Uterus (tissue), 4 donors: ENCODE data around the gene KMT2E. TPM values are rescaled to one million over a fixed set of nuclear protein-coding genes. Genes with fewer than 3 reads are reported as not detected.
A peak's percentile ranks its signal among the peaks of the same experiment; 100 is the strongest.

Experiments
- DNase-seq, 2 donors: peaks; one replicate each; pipeline ENCODE4 v3.0.0-alpha.2; 2019 to 2020
- H3K27ac ChIP-seq, 2 donors: fragments of 200-600 bp; sonication (generic); 1 replicate in 1 of 2; 2 replicates in 1 of 2; pipeline ENCODE4 v1.5.1; 2016 to 2018
- H3K27me3 ChIP-seq, 2 donors: fragments of 200-600 bp; sonication (generic); one replicate each; pipeline ENCODE4 v1.5.1; 2018 to 2019; ENCODE audit warnings: control low read depth in 1 of 2
- H3K36me3 ChIP-seq, 2 donors: fragments of 200-600 bp; sonication (generic); one replicate each; pipeline ENCODE4 v1.5.1; 2019; ENCODE audit warnings: control low read depth in 1 of 2
- H3K4me1 ChIP-seq, 2 donors: fragments of 200-600 bp; sonication (generic); one replicate each; pipeline ENCODE4 v1.5.1; 2018 to 2019; ENCODE audit warnings: control low read depth in 1 of 2
- H3K4me3 ChIP-seq, 2 donors: fragments of 200-600 bp; sonication (generic); 1 replicate in 1 of 2; 2 replicates in 1 of 2; pipeline ENCODE4 v1.5.1; 2018 to 2019; ENCODE audit warnings: mild to moderate bottlenecking in 1 of 2
- H3K9me3 ChIP-seq, 2 donors: fragments of 200-600 bp; sonication (generic); one replicate each; pipeline ENCODE4 v1.5.1; 2019; ENCODE audit warnings: control low read depth in 1 of 2
- CTCF ChIP-seq, 4 experiments: fragments of 200-600 bp in 2 of 4; fragments of 450-650 bp in 2 of 4; sonication (generic) in 2 of 4; IDR thresholded peaks; one replicate each; pipeline ENCODE4 v1.5.1; 2016 to 2019; ENCODE audit warnings: antibody characterized with exemption in 4 of 4, mild to moderate bottlenecking in 2 of 4, moderate library complexity in 1 of 4
- POLR2A ChIP-seq, 2 donors: fragments of 450-650 bp; IDR thresholded peaks; one replicate each; pipeline ENCODE4 v1.6.1; 2016; ENCODE audit warnings: antibody characterized with exemption in 2 of 2, mild to moderate bottlenecking in 1 of 2, moderate library complexity in 1 of 2
- intact Hi-C: fragments of 100-400 bp; cut with DNase I; formaldehyde crosslinking; loops from one replicate; pipeline ENCODE4 v1.15.1; 2023; ENCODE audit warnings: low total_unique reads
- total RNA-seq, 4 donors: library from RNA; depleted of rRNA in 3 of 4; stranded (reverse); fragments of >200 nt in 3 of 4; gene quantifications; one replicate each; pipeline versions ENCODE4 v1.1.0 to v1.2.4, GENCODE V29; 2014 to 2023
- donor health status: DM: yes; HTN: yes; CAD: no.

KMT2E gene
- total RNA-seq, 4 donors from 2014 or later: 61.5 to 208 (median 148) TPM

GRCh38 chr7:105133986-105134655 lies 120.1 kb downstream of the KMT2E start:
- Histone ChIP-seq H3K36me3 (no peaks in the 10 kb centered on the region), H3K4me1 (no peaks in the 10 kb centered on the region), H3K4me3 (no peak overlapping the region), H3K9me3 (no peaks in the 10 kb centered on the region), H3K27ac (no peak overlapping the region), H3K27me3 (no peaks in the 10 kb centered on the region)
- TF ChIP-seq POLR2A (IDR thresholded peaks at IDR 0.05) (no peak), CTCF (IDR thresholded peaks at IDR 0.05) (no peak)
- intact Hi-C loops: no loop called here
- no peak for DNase-seq

GRCh38 chr7:105136221-105136620 lies 122.2 kb downstream of the KMT2E start:
- no peak for TF ChIP-seq POLR2A (IDR thresholded peaks at IDR 0.05)
- no peak for TF ChIP-seq CTCF (IDR thresholded peaks at IDR 0.05)
- Histone ChIP-seq H3K9me3 (no peaks in the 10 kb centered on the region), H3K36me3 (no peaks in the 10 kb centered on the region), H3K4me3 (no peak overlapping the region), H3K4me1 (no peaks in the 10 kb centered on the region), H3K27me3 (no peaks in the 10 kb centered on the region), H3K27ac (no peak overlapping the region)
- no peak for DNase-seq
- intact Hi-C loops: no loop called here

- H3K36me3 ChIP-seq: no peaks in the 10 kb centered on the region
- intact Hi-C loops: no loop called here
Measured at GRCh38 chr7:105137898-105138297, 123.9 kb downstream of the KMT2E start.

GRCh38 chr7:105139381-105139780 lies 125.4 kb downstream of the KMT2E start:
- H3K27me3 ChIP-seq: no peaks in the 10 kb centered on the region
- intact Hi-C loops: no loop called here
- no peaks in the 10 kb centered on the region for H3K4me1 ChIP-seq
- H3K4me3 ChIP-seq: no peak overlapping the region
- TF ChIP-seq CTCF (IDR thresholded peaks at IDR 0.05) (no peak), POLR2A (IDR thresholded peaks at IDR 0.05) (no peak)
- DNase-seq: no peak
- H3K27ac ChIP-seq: no peak overlapping the region
- H3K36me3 ChIP-seq: no peaks in the 10 kb centered on the region
- no peaks in the 10 kb centered on the region for H3K9me3 ChIP-seq

More at GRCh38 chr7:105137898-105138297, 123.9 kb downstream of the KMT2E start:
- Histone ChIP-seq H3K27me3 (no peaks in the 10 kb centered on the region), H3K4me3 (no peak overlapping the region), H3K27ac (no peak overlapping the region), H3K4me1 (no peaks in the 10 kb centered on the region), H3K9me3 (no peaks in the 10 kb centered on the region)
- no peak for DNase-seq
- TF ChIP-seq POLR2A (IDR thresholded peaks at IDR 0.05): no peak
- no peak for TF ChIP-seq CTCF (IDR thresholded peaks at IDR 0.05)

- Histone ChIP-seq H3K36me3 (no peaks in the 10 kb centered on the region), H3K27ac (no peak overlapping the region), H3K27me3 (no peaks in the 10 kb centered on the region), H3K9me3 (no peaks in the 10 kb centered on the region), H3K4me3 (no peak overlapping the region), H3K4me1 (no peaks in the 10 kb centered on the region)
- no peak for DNase-seq
- intact Hi-C loops: no loop called here
- TF ChIP-seq POLR2A (IDR thresholded peaks at IDR 0.05) (no peak), CTCF (IDR thresholded peaks at IDR 0.05) (peak in 1 of 4 experiments; percentile 22)
Measured at GRCh38 chr7:105141068-105141467, 127.1 kb downstream of the KMT2E start.
